ENCODE data around the gene XIRP1. TPM values are rescaled to one million over a fixed set of nuclear protein-coding genes. Genes with fewer than 3 reads are reported as not detected.

XIRP1 gene
- total RNA-seq, 1 donor from 2014 or later, result not detected

- Histone ChIP-seq H3K27ac (no peak overlapping the region), H3K9me3 (no peaks in the 10 kb centered on the region), H3K4me1 (no peaks in the 10 kb centered on the region), H3K36me3 (no peaks in the 10 kb centered on the region), H3K27me3 (no peaks in the 10 kb centered on the region), H3K4me3 (no peak overlapping the region)
- TF ChIP-seq, protein P1, sequence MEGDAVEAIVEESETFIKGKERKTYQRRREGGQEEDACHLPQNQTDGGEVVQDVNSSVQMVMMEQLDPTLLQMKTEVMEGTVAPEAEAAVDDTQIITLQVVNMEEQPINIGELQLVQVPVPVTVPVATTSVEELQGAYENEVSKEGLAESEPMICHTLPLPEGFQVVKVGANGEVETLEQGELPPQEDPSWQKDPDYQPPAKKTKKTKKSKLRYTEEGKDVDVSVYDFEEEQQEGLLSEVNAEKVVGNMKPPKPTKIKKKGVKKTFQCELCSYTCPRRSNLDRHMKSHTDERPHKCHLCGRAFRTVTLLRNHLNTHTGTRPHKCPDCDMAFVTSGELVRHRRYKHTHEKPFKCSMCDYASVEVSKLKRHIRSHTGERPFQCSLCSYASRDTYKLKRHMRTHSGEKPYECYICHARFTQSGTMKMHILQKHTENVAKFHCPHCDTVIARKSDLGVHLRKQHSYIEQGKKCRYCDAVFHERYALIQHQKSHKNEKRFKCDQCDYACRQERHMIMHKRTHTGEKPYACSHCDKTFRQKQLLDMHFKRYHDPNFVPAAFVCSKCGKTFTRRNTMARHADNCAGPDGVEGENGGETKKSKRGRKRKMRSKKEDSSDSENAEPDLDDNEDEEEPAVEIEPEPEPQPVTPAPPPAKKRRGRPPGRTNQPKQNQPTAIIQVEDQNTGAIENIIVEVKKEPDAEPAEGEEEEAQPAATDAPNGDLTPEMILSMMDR (IDR thresholded peaks at IDR 0.05), result no peak
- no peak for TF ChIP-seq POLR2A (IDR thresholded peaks at IDR 0.05)
- no peak for TF ChIP-seq POLR2AphosphoS5 (IDR thresholded peaks at IDR 0.05; ENCODE audit: insufficient read depth in 1 of 2, low read depth in 1 of 2)
- intact Hi-C loops (cut with DNase I), result no loop called here
- no peak for DNase-seq (ENCODE audit: extremely low spot score in 2 of 2)
Measured at GRCh38 chr3:39165518-39165917, 26.9 kb downstream of the XIRP1 start.

- DNase-seq (ENCODE audit: extremely low spot score in 2 of 2), result no peak
- Histone ChIP-seq H3K4me1 (no peaks in the 10 kb centered on the region), H3K4me3 (no peak overlapping the region), H3K27me3 (no peaks in the 10 kb centered on the region), H3K36me3 (no peaks in the 10 kb centered on the region), H3K9me3 (no peaks in the 10 kb centered on the region), H3K27ac (no peak overlapping the region)
- TF ChIP-seq, protein P1 (IDR thresholded peaks at IDR 0.05), result no peak
- TF ChIP-seq POLR2A (IDR thresholded peaks at IDR 0.05), result no peak
- TF ChIP-seq POLR2AphosphoS5 (IDR thresholded peaks at IDR 0.05; ENCODE audit: insufficient read depth in 1 of 2, low read depth in 1 of 2), result no peak
- intact Hi-C loops (cut with DNase I), result no loop called here
Measured at GRCh38 chr3:39164414-39164813, 28.0 kb downstream of the XIRP1 start.

GRCh38 chr3:39158148-39158715 lies 34.2 kb downstream of the XIRP1 start:
- H3K9me3 ChIP-seq, result no peaks in the 10 kb centered on the region
- H3K36me3 ChIP-seq, result no peaks in the 10 kb centered on the region
- intact Hi-C loops (cut with DNase I), result no loop called here
- peaks cover 13% of the 10 kb centered on the region for H3K4me1 ChIP-seq
- TF ChIP-seq POLR2A (IDR thresholded peaks at IDR 0.05) (no peak), POLR2AphosphoS5 (IDR thresholded peaks at IDR 0.05; ENCODE audit: insufficient read depth in 1 of 2, low read depth in 1 of 2) (no peak)
- TF ChIP-seq, protein P1 (IDR thresholded peaks at IDR 0.05), result no peak
- no peaks in the 10 kb centered on the region for H3K27me3 ChIP-seq
- DNase-seq (ENCODE audit: extremely low spot score in 2 of 2), result no peak
- no peak overlapping the region for H3K4me3 ChIP-seq
- no peak overlapping the region for H3K27ac ChIP-seq

GRCh38 chr3:39157359-39157758 lies 35.0 kb downstream of the XIRP1 start:
- H3K9me3 ChIP-seq, result no peaks in the 10 kb centered on the region
- intact Hi-C loops (cut with DNase I), result no loop called here
- H3K36me3 ChIP-seq, result no peaks in the 10 kb centered on the region
- TF ChIP-seq POLR2A (IDR thresholded peaks at IDR 0.05) (no peak), POLR2AphosphoS5 (IDR thresholded peaks at IDR 0.05; ENCODE audit: insufficient read depth in 1 of 2, low read depth in 1 of 2) (no peak)
- TF ChIP-seq, protein P1 (IDR thresholded peaks at IDR 0.05), result no peak
- peaks cover 13% of the 10 kb centered on the region for H3K4me1 ChIP-seq
- no peak overlapping the region for H3K4me3 ChIP-seq
- H3K27me3 ChIP-seq, result no peaks in the 10 kb centered on the region
- no peak for DNase-seq (ENCODE audit: extremely low spot score in 2 of 2)
- H3K27ac ChIP-seq, result no peak overlapping the region

DNA sequence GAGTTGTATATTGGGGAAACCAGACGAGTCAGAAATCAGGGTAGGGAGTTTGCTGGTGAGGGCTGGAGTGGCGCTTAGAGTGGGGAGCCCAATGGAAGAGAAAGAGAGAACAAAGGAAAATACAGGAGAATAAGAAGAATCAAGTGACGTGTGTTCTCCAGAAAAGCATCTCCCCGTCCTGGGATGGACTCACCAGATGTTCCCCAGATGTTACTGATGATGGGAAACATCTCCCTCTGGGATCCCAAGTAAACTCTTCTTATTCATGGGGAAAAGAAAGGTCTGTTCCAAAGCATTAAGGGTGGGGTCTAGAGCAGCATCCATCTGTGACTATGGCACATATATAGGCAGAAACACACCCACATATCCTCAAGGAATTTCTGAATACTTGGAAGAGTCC lies 36.0 kb downstream of the XIRP1 start:
- H3K36me3 ChIP-seq, result no peaks in the 10 kb centered on the region
- H3K27me3 ChIP-seq, result no peaks in the 10 kb centered on the region
- DNase-seq (ENCODE audit: extremely low spot score in 2 of 2), result no peak
- TF ChIP-seq, protein P1 (IDR thresholded peaks at IDR 0.05), result no peak
- TF ChIP-seq POLR2A (IDR thresholded peaks at IDR 0.05) (no peak), POLR2AphosphoS5 (IDR thresholded peaks at IDR 0.05; ENCODE audit: insufficient read depth in 1 of 2, low read depth in 1 of 2) (no peak)
- intact Hi-C loops (cut with DNase I), result no loop called here
- no peaks in the 10 kb centered on the region for H3K9me3 ChIP-seq
- H3K27ac ChIP-seq, result no peak overlapping the region
- H3K4me3 ChIP-seq, result no peak overlapping the region
- H3K4me1 ChIP-seq, result peaks cover 22% of the 10 kb centered on the region
